GM23338 (cell line): ENCODE measurements around the gene GRK5. TPM values are rescaled to one million over a fixed set of nuclear protein-coding genes. Genes with fewer than 3 reads are reported as not detected.

Experiments used
- ATAC-seq: fragments of 200-7000 bp; cut with Tn5 transposase; 3 replicates; pipeline ENCODE4 v1.9.1; 2020
- DNase-seq: peaks from one replicate; pipeline ENCODE4 v3.0.0-alpha.2; 2015; ENCODE audit warnings: low spot score
- H2AFZ ChIP-seq: fragments of 200-600 bp; sonication (generic); 2 replicates; pipeline ENCODE4 v1.8.0; 2016; ENCODE audit warnings: antibody characterized with exemption, mild to moderate bottlenecking, moderate library complexity
- H3F3A ChIP-seq: fragments of 200-600 bp; sonication (generic); replicated peaks from 2 replicates; pipeline ENCODE4 v1.8.0; 2017; ENCODE audit warnings: antibody characterized with exemption, mixed run types, low read depth
- H3K27ac ChIP-seq: fragments of 200-600 bp; sonication (generic); 2 replicates; pipeline ENCODE4 v1.6.1; 2016; ENCODE audit warnings: low read depth
- H3K27me3 ChIP-seq: fragments of 200-600 bp; sonication (generic); 2 replicates; pipeline ENCODE4 v1.8.0; 2016; ENCODE audit warnings: mild to moderate bottlenecking, mixed run types, moderate library complexity; ENCODE audit not compliant: insufficient read depth
- H3K36me3 ChIP-seq: fragments of 200-600 bp; sonication (generic); 2 replicates; pipeline ENCODE4 v1.8.0; 2016; ENCODE audit warnings: mild to moderate bottlenecking; ENCODE audit not compliant: insufficient read depth
- H3K4me1 ChIP-seq: fragments of 200-600 bp; sonication (generic); 2 replicates; pipeline ENCODE4 v1.8.0; 2016; ENCODE audit warnings: mild to moderate bottlenecking, moderate library complexity; ENCODE audit not compliant: insufficient read depth
- H3K4me2 ChIP-seq: fragments of 200-600 bp; sonication (generic); 2 replicates; pipeline ENCODE4 v1.7.1; 2017; ENCODE audit warnings: mixed run types
- H3K4me3 ChIP-seq: fragments of 200-600 bp; sonication (generic); 2 replicates; pipeline ENCODE4 v1.6.1; 2016; ENCODE audit warnings: mixed run types
- H3K79me2 ChIP-seq: fragments of 200-600 bp; sonication (generic); replicated peaks from 2 replicates; pipeline ENCODE4 v1.8.0; 2017; ENCODE audit warnings: mild to moderate bottlenecking; ENCODE audit not compliant: insufficient read depth
- H3K9me2 ChIP-seq: fragments of 200-600 bp; sonication (generic); 2 replicates; pipeline ENCODE4 v1.8.0; 2017; ENCODE audit not compliant: insufficient read depth
- H4K20me1 ChIP-seq: fragments of 200-600 bp; sonication (generic); replicated peaks from 2 replicates; pipeline ENCODE4 v1.8.0; 2017; ENCODE audit warnings: mild to moderate bottlenecking; ENCODE audit not compliant: insufficient read depth
- H3K27ac Mint-ChIP-seq: 2 replicates; pipeline ENCODE4 v1.8.0; 2020; ENCODE audit warnings: inconsistent platforms, mild to moderate bottlenecking, moderate library complexity, mixed read lengths
- H3K27me3 Mint-ChIP-seq: 3 replicates; pipeline ENCODE4 v1.8.0; 2022; ENCODE audit warnings: low read depth, mild to moderate bottlenecking, moderate library complexity, mixed read lengths, inconsistent platforms; ENCODE audit not compliant: insufficient read depth, poor library complexity
- H3K36me3 Mint-ChIP-seq: 3 replicates; pipeline ENCODE4 v1.8.0; 2021; ENCODE audit warnings: low read depth, mild to moderate bottlenecking, inconsistent platforms, moderate library complexity, mixed read lengths
- H3K4me1 Mint-ChIP-seq: 3 replicates; pipeline ENCODE4 v1.8.0; 2020; ENCODE audit warnings: mild to moderate bottlenecking, inconsistent platforms, mixed read lengths
- H3K4me3 Mint-ChIP-seq: 3 replicates; pipeline ENCODE4 v1.8.0; 2021; ENCODE audit warnings: moderate library complexity, mild to moderate bottlenecking, inconsistent platforms, mixed read lengths
- H3K9me3 Mint-ChIP-seq: 3 replicates; pipeline ENCODE4 v1.8.0; 2020; ENCODE audit warnings: moderate library complexity, mild to moderate bottlenecking, inconsistent platforms, mixed read lengths
- CREB1 ChIP-seq: fragments of 250-450 bp; sonication (Bioruptor Pico); IDR thresholded peaks from 2 replicates; pipeline ENCODE4 v1.5.0; 2020; ENCODE audit warnings: low read depth, mild to moderate bottlenecking, moderate library complexity
- ETS1 ChIP-seq: IDR thresholded peaks from 2 replicates; pipeline ENCODE4 v1.6.1; 2016; ENCODE audit warnings: antibody characterized with exemption
- EZH2 ChIP-seq: fragments of 200-600 bp; sonication (generic); IDR thresholded peaks from one replicate; pipeline ENCODE4 v1.8.0; 2017; ENCODE audit warnings: antibody characterized with exemption, mild to moderate bottlenecking, low read depth; ENCODE audit not compliant: unreplicated experiment
- EZH2phosphoT487 ChIP-seq: fragments of 200-600 bp; sonication (generic); IDR thresholded peaks from one replicate; pipeline ENCODE4 v1.8.1; 2018; ENCODE audit warnings: antibody characterized with exemption; ENCODE audit not compliant: unreplicated experiment
- POLR2AphosphoS5 ChIP-seq: IDR thresholded peaks from 2 replicates; pipeline ENCODE4 v1.6.1; 2016; ENCODE audit warnings: antibody characterized with exemption, low read depth
- STAT1 ChIP-seq: IDR thresholded peaks from one replicate; pipeline ENCODE4 v1.6.1; 2016; ENCODE audit warnings: antibody characterized with exemption; ENCODE audit not compliant: unreplicated experiment
- ZNF114 ChIP-seq: fragments of 250-450 bp; sonication (Bioruptor Pico); IDR thresholded peaks from 2 replicates; pipeline ENCODE4 v1.5.0; 2020; ENCODE audit warnings: mild to moderate bottlenecking, moderate library complexity
- polyA plus RNA-seq: library from polyadenylated mRNA; unstranded; fragments of >200 nt; fragmentation: Nextera tagmentation; extraction: Ambion mirVana; gene quantifications from 2 replicates; pipeline ENCODE4 v1.2.1, GENCODE V29; 2016
- total RNA-seq: library from RNA; depleted of rRNA; stranded (reverse); fragments of >200 nt; shearing (Covaris generic); gene quantifications from 2 replicates; pipeline ENCODE4 v1.2.3, GENCODE V29; 2014
- TF ChIP-seq, protein P1 (sequence below), 2 experiments: fragments of 200-600 bp in 1 of 2; sonication (generic) in 1 of 2; conservative IDR thresholded peaks; 2 replicates each; pipeline versions ENCODE4 v1.5.1 to v1.6.1; 2016 to 2017; ENCODE audit warnings: antibody characterized with exemption in 2 of 2, low read depth in 2 of 2, mild to moderate bottlenecking in 2 of 2, moderate library complexity in 1 of 2
- TF ChIP-seq, protein P2 (sequence below): fragments of 250-450 bp; sonication (Bioruptor Pico); IDR thresholded peaks from 2 replicates; pipeline ENCODE4 v1.5.0; 2020; ENCODE audit warnings: mild to moderate bottlenecking, moderate library complexity
- TF ChIP-seq, protein P3 (sequence below): IDR thresholded peaks from one replicate; pipeline ENCODE4 v1.6.1; 2018; ENCODE audit warnings: antibody characterized with exemption; ENCODE audit not compliant: unreplicated experiment

GRK5 gene
- total and polyA plus RNA-seq, 2 experiments from 2014 or later: 0.53 to 2.0 TPM

DNA sequence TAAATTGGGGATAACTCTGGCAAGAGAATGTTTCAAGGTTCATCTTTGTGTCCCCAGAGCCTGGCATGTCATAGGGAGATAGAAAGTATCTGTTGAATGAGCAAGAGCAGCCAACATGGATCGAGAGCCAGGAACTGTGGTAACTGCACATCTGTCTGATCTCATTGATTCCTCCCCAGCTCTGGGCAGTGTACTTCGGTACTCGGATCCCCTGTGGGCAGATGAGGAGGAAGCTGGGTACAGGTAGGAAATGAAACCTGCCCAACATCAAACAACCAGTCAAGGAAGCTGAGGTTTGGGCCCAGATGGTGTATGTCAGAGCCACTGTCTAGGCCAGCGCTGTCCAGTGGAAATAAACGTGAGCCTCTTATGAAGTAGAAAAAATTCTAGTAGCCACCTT lies 76.4 kb downstream of the GRK5 start:
- H3K4me1 ChIP-seq: no peaks in the 10 kb centered on the region
- H3K4me2 ChIP-seq: no peak overlapping the region
- H3K4me3 ChIP-seq: no peak overlapping the region
- DNase-seq: no peak
- ATAC-seq: no peak
- no peak overlapping the region for H3K4me3 Mint-ChIP-seq
- H3K36me3 Mint-ChIP-seq: no peaks in the 10 kb centered on the region
- no peaks in the 10 kb centered on the region for H3F3A ChIP-seq
- TF ChIP-seq CREB1 (no peak), POLR2AphosphoS5 (no peak)
- TF ChIP-seq, protein P1, sequence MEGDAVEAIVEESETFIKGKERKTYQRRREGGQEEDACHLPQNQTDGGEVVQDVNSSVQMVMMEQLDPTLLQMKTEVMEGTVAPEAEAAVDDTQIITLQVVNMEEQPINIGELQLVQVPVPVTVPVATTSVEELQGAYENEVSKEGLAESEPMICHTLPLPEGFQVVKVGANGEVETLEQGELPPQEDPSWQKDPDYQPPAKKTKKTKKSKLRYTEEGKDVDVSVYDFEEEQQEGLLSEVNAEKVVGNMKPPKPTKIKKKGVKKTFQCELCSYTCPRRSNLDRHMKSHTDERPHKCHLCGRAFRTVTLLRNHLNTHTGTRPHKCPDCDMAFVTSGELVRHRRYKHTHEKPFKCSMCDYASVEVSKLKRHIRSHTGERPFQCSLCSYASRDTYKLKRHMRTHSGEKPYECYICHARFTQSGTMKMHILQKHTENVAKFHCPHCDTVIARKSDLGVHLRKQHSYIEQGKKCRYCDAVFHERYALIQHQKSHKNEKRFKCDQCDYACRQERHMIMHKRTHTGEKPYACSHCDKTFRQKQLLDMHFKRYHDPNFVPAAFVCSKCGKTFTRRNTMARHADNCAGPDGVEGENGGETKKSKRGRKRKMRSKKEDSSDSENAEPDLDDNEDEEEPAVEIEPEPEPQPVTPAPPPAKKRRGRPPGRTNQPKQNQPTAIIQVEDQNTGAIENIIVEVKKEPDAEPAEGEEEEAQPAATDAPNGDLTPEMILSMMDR (conservative IDR thresholded peaks at IDR 0.05; ENCODE audit: low read depth in 2 of 2): no peak
- peaks cover 8% of the 10 kb centered on the region for H3K4me1 Mint-ChIP-seq
- H3K9me3 Mint-ChIP-seq: no peaks in the 10 kb centered on the region
- no peaks in the 10 kb centered on the region for H4K20me1 ChIP-seq
- H3K9me2 ChIP-seq: no peaks in the 10 kb centered on the region
- no peak overlapping the region for H3K27ac ChIP-seq
- H3K79me2 ChIP-seq: no peaks in the 10 kb centered on the region
- no peaks in the 10 kb centered on the region for H3K27me3 ChIP-seq
- no peaks in the 10 kb centered on the region for H3K36me3 ChIP-seq
- no peak overlapping the region for H3K27ac Mint-ChIP-seq
- no peak overlapping the region for H2AFZ ChIP-seq
- H3K27me3 Mint-ChIP-seq: peaks cover 5% of the 10 kb centered on the region

DNA sequence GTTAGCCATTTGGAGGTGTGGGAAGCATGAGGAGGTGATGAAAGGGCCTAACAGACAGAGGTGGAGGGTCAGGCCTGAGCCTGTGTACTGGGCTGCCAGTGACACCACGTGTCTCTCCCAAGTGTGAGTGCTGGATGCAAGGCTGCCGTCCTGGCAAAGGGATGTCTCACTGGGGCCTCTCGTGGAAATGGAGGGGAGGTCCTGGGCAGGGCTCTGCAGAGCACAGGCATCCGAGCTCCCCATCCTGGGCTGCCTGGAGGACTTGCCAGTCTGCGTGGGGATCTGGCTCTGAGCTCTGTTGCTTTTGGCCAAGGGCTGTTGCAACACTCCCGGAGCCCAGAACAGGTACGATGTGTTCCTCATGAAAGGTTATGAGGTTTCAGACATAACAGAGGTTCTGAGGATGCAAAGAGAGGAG lies 77.3 kb downstream of the GRK5 start:
- DNase-seq (no peak), ATAC-seq (no peak)
- H3K36me3 Mint-ChIP-seq: no peaks in the 10 kb centered on the region
- Histone ChIP-seq H3K27ac (no peak overlapping the region), H3K4me2 (no peak overlapping the region), H3K4me1 (no peaks in the 10 kb centered on the region), H3K4me3 (no peak overlapping the region), H3F3A (no peaks in the 10 kb centered on the region), H3K9me2 (no peaks in the 10 kb centered on the region), H4K20me1 (no peaks in the 10 kb centered on the region), H3K27me3 (no peaks in the 10 kb centered on the region), H3K79me2 (no peaks in the 10 kb centered on the region), H2AFZ (no peak overlapping the region), H3K36me3 (no peaks in the 10 kb centered on the region)
- H3K4me1 Mint-ChIP-seq: peaks cover 15% of the 10 kb centered on the region
- H3K9me3 Mint-ChIP-seq: no peaks in the 10 kb centered on the region
- peaks cover 5% of the 10 kb centered on the region for H3K27me3 Mint-ChIP-seq
- no peak overlapping the region for H3K4me3 Mint-ChIP-seq
- no peak overlapping the region for H3K27ac Mint-ChIP-seq
- TF ChIP-seq ETS1: no peak
- TF ChIP-seq POLR2AphosphoS5: no peak
- TF ChIP-seq, protein P2, sequence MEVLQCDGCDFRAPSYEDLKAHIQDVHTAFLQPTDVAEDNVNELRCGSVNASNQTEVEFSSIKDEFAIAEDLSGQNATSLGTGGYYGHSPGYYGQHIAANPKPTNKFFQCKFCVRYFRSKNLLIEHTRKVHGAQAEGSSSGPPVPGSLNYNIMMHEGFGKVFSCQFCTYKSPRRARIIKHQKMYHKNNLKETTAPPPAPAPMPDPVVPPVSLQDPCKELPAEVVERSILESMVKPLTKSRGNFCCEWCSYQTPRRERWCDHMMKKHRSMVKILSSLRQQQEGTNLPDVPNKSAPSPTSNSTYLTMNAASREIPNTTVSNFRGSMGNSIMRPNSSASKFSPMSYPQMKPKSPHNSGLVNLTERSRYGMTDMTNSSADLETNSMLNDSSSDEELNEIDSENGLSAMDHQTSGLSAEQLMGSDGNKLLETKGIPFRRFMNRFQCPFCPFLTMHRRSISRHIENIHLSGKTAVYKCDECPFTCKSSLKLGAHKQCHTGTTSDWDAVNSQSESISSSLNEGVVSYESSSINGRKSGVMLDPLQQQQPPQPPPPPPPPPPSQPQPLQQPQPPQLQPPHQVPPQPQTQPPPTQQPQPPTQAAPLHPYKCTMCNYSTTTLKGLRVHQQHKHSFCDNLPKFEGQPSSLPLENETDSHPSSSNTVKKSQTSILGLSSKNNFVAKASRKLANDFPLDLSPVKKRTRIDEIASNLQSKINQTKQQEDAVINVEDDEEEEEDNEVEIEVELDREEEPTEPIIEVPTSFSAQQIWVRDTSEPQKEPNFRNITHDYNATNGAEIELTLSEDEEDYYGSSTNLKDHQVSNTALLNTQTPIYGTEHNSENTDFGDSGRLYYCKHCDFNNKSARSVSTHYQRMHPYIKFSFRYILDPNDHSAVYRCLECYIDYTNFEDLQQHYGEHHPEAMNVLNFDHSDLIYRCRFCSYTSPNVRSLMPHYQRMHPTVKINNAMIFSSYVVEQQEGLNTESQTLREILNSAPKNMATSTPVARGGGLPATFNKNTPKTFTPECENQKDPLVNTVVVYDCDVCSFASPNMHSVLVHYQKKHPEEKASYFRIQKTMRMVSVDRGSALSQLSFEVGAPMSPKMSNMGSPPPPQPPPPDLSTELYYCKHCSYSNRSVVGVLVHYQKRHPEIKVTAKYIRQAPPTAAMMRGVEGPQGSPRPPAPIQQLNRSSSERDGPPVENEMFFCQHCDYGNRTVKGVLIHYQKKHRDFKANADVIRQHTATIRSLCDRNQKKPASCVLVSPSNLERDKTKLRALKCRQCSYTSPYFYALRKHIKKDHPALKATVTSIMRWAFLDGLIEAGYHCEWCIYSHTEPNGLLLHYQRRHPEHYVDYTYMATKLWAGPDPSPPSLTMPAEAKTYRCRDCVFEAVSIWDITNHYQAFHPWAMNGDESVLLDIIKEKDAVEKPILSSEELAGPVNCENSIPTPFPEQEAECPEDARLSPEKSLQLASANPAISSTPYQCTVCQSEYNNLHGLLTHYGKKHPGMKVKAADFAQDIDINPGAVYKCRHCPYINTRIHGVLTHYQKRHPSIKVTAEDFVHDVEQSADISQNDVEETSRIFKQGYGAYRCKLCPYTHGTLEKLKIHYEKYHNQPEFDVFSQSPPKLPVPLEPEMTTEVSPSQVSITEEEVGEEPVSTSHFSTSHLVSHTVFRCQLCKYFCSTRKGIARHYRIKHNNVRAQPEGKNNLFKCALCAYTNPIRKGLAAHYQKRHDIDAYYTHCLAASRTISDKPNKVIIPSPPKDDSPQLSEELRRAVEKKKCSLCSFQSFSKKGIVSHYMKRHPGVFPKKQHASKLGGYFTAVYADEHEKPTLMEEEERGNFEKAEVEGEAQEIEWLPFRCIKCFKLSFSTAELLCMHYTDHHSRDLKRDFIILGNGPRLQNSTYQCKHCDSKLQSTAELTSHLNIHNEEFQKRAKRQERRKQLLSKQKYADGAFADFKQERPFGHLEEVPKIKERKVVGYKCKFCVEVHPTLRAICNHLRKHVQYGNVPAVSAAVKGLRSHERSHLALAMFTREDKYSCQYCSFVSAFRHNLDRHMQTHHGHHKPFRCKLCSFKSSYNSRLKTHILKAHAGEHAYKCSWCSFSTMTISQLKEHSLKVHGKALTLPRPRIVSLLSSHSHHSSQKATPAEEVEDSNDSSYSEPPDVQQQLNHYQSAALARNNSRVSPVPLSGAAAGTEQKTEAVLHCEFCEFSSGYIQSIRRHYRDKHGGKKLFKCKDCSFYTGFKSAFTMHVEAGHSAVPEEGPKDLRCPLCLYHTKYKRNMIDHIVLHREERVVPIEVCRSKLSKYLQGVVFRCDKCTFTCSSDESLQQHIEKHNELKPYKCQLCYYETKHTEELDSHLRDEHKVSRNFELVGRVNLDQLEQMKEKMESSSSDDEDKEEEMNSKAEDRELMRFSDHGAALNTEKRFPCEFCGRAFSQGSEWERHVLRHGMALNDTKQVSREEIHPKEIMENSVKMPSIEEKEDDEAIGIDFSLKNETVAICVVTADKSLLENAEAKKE: no peak
- TF ChIP-seq EZH2: no peak
- no peak for TF ChIP-seq ZNF114 (CRISPR knock-in tag)
- no peak for TF ChIP-seq STAT1
- TF ChIP-seq EZH2phosphoT487: no peak
- TF ChIP-seq, protein P3, sequence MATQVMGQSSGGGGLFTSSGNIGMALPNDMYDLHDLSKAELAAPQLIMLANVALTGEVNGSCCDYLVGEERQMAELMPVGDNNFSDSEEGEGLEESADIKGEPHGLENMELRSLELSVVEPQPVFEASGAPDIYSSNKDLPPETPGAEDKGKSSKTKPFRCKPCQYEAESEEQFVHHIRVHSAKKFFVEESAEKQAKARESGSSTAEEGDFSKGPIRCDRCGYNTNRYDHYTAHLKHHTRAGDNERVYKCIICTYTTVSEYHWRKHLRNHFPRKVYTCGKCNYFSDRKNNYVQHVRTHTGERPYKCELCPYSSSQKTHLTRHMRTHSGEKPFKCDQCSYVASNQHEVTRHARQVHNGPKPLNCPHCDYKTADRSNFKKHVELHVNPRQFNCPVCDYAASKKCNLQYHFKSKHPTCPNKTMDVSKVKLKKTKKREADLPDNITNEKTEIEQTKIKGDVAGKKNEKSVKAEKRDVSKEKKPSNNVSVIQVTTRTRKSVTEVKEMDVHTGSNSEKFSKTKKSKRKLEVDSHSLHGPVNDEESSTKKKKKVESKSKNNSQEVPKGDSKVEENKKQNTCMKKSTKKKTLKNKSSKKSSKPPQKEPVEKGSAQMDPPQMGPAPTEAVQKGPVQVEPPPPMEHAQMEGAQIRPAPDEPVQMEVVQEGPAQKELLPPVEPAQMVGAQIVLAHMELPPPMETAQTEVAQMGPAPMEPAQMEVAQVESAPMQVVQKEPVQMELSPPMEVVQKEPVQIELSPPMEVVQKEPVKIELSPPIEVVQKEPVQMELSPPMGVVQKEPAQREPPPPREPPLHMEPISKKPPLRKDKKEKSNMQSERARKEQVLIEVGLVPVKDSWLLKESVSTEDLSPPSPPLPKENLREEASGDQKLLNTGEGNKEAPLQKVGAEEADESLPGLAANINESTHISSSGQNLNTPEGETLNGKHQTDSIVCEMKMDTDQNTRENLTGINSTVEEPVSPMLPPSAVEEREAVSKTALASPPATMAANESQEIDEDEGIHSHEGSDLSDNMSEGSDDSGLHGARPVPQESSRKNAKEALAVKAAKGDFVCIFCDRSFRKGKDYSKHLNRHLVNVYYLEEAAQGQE: no peak
